ENCODE measurements around the gene ZFYVE9.

Gene ZFYVE9

GRCh38 chr1:52393174-52393573 is 251.3 kb downstream of the ZFYVE9 start:
- TF ChIP-seq ZNF8 (CRISPR knock-in tag; IDR thresholded peaks at IDR 0.05) (no peak), PPARA (CRISPR knock-in tag; IDR thresholded peaks at IDR 0.05; ENCODE audit: borderline replicate concordance) (no peak), ZC3H10 (CRISPR knock-in tag; IDR thresholded peaks at IDR 0.05) (no peak)
- ATAC-seq, result no peak
